ENCODE measurements around the gene RNF8.

GRCh38 chr6:37399795-37400490, 46.2 kb downstream of the RNF8 start:
- TF ChIP-seq CTCF (conservative IDR thresholded peaks at IDR 0.05 in 1 of 2, IDR thresholded peaks at IDR 0.05 in 1 of 2; ENCODE audit: low read depth in 1 of 2, low read length in 2 of 2) (no peak), EZH2 (IDR thresholded peaks at IDR 0.05; ENCODE audit: low read length, missing control alignments) (no peak)

Measured in fibroblast of lung (primary cell).